Head of caudate nucleus (tissue), 42 donors: ENCODE results near the gene GOSR2.

Experiments
- DNase-seq, 42 donors: peaks; one replicate each; pipeline versions ENCODE4 v3.0.0 to v3.0.0-alpha.2; 2020 to 2021; ENCODE audit warnings: mixed read lengths in 7 of 42
- intact Hi-C: fragments of 100-400 bp; cut with DNase I; formaldehyde crosslinking; loops from one replicate; pipeline ENCODE4 v1.15.0; 2022

Gene GOSR2

GRCh38 chr17:46922804-46923635, at the start of gene GOSR2:
TSS of gene GOSR2 (plus strand) at chr17:46923160. CDS start at chr17:46923193, 33 bp downstream.
- intact Hi-C loops, result no loop called here
- peak; percentile 78 to 97 (median 92) for DNase-seq

- intact Hi-C loops, result no loop called here
- no peak for DNase-seq
Measured at GRCh38 chr17:46873941-46874645, 48.9 kb upstream of the GOSR2 start.

GRCh38 chr17:46874906-46875305, 48.1 kb upstream of the GOSR2 start:
- no peak for DNase-seq
- intact Hi-C loops, result no loop called here

GRCh38 chr17:46875849-46876352, 47.1 kb upstream of the GOSR2 start:
- intact Hi-C loops, result no loop called here
- no peak for DNase-seq

GRCh38 chr17:46876353-46876887, 46.5 kb upstream of the GOSR2 start:
- DNase-seq, result no peak
- intact Hi-C loops, result no loop called here

GRCh38 chr17:46876926-46877325, 46.0 kb upstream of the GOSR2 start:
- no peak for DNase-seq

GRCh38 chr17:46877466-46877865, 45.5 kb upstream of the GOSR2 start:
- intact Hi-C loops, result no loop called here
- DNase-seq, result peak in 1 of 42 donors; percentile 14

More at GRCh38 chr17:46876926-46877325, 46.0 kb upstream of the GOSR2 start:
- intact Hi-C loops, result no loop called here

- intact Hi-C loops, result no loop called here
- peak in 35 of 42 donors; percentile 6 to 61 (median 34) for DNase-seq
Measured at GRCh38 chr17:46878055-46878454, 44.9 kb upstream of the GOSR2 start.

GRCh38 chr17:46879101-46879500, 43.9 kb upstream of the GOSR2 start:
- no peak for DNase-seq
- intact Hi-C loops, result no loop called here

GRCh38 chr17:46881015-46881414, 41.9 kb upstream of the GOSR2 start:
- intact Hi-C loops, result no loop called here
- DNase-seq, result no peak

GRCh38 chr17:46882666-46883065, 40.3 kb upstream of the GOSR2 start:
- DNase-seq, result no peak
- intact Hi-C loops, result no loop called here

GRCh38 chr17:46883871-46884520, 39.0 kb upstream of the GOSR2 start:
- peak in 4 of 42 donors; percentile 8 to 26 (median 18) for DNase-seq
- intact Hi-C loops, result no loop called here

GRCh38 chr17:46884552-46884951, 38.4 kb upstream of the GOSR2 start:
- intact Hi-C loops, result no loop called here
- DNase-seq, result no peak

GRCh38 chr17:46885415-46886309, 37.3 kb upstream of the GOSR2 start:
- DNase-seq, result no peak
- intact Hi-C loops, result no loop called here

- intact Hi-C loops, result no loop called here
- DNase-seq, result no peak
Measured at GRCh38 chr17:46886310-46886663, 36.7 kb upstream of the GOSR2 start.

- no peak for DNase-seq
Measured at GRCh38 chr17:46887717-46888116, 35.2 kb upstream of the GOSR2 start.

GRCh38 chr17:46888727-46889126, 34.2 kb upstream of the GOSR2 start:
- DNase-seq, result no peak
- intact Hi-C loops, result no loop called here

More at GRCh38 chr17:46887717-46888116, 35.2 kb upstream of the GOSR2 start:
- intact Hi-C loops, result no loop called here

GRCh38 chr17:46889519-46889918, 33.4 kb upstream of the GOSR2 start:
- intact Hi-C loops, result no loop called here
- DNase-seq, result no peak
